SU-DHL-6 (cell line): ENCODE results near the gene FAAP100.

Experiments
- CTCF ChIP-seq: fragments of 200-600 bp; sonication (generic); IDR thresholded peaks from one replicate; pipeline ENCODE4 v1.5.1; 2017; ENCODE audit warnings: antibody characterized with exemption, mild to moderate bottlenecking, low read length, moderate library complexity; ENCODE audit not compliant: insufficient read depth, poor library complexity, severe bottlenecking
- EZH2phosphoT487 ChIP-seq: fragments of 200-600 bp; sonication (generic), shearing (Covaris generic); conservative IDR thresholded peaks from 2 replicates; pipeline ENCODE4 v1.6.1; 2018; ENCODE audit warnings: mild to moderate bottlenecking, antibody characterized with exemption, low read length, moderate library complexity, mixed read lengths

DNA sequence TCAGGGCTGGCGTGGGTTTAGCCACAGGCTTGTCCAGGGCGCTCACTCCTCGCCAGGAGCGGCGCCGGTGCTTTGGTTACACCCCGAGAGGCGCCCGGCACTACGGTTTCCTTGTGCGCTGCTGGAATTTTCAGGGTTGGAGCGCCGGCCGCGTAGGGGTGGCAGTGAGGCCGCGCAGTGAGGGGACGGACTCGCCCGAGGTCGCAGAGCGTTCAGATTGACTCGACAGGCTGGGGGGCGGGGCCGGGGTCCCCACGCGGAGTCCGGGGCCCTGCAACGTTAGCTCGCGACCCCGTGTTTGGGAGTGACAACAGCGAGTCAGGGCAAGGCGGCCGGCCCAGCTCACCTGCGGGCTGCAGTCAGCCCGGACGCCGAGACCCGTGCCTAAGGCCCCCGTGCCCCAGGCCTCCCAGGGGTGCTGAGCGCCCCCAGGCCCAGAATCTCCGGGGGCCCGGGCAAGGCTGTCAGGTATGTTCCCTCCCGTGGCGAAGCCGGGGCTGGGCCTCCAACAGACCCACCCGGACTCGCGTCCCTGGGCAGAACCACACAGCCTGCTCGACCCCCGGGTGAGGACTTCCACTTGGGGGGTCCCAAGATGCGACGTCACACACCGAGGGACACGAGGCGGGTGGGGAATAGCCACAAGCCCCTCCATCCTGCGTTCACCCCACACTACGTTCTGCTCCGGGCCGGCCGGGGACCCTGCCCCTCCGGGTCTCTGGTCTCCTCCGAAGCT, 38.2 kb downstream of the FAAP100 start:
- TF ChIP-seq CTCF (no peak), EZH2phosphoT487 (no peak)
